Breast epithelium (tissue), 3 donors: ENCODE measurements around the gene PPARA.

Experiments
- POLR2AphosphoS5 ChIP-seq, 3 donors: sonication (generic); formaldehyde crosslinking; IDR thresholded peaks; one replicate each; pipeline ENCODE4 v1.6.1; 2017; ENCODE audit warnings: antibody characterized with exemption in 3 of 3
- TF ChIP-seq, protein P1 (sequence below), 3 donors: fragments of 450-650 bp; IDR thresholded peaks; one replicate each; pipeline ENCODE4 v1.5.1; 2016 to 2017; ENCODE audit warnings: antibody characterized with exemption in 3 of 3, mild to moderate bottlenecking in 3 of 3, moderate library complexity in 3 of 3

DNA sequence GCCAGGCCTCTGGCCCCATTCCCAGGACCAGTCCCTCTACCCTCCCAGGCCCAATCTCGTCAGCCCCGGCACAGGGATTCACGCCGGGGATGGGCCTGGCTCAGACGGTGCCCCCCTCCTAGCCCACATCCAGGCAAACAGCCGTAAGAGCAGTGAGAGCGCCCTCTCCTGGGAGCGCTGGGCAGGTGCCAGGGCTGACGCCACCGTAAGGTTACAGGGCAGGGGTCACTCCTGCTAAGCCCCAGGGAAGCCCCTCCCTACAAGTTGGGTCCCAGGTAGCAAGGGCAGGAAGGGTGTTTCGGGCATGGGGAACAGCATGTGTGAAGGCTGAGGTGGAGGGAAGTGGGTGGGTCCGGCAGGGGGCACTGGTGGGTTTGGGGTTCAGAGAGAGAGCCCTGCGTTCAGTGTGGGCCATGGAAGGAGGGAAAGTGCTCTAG lies 19.2 kb upstream of the PPARA start:
- TF ChIP-seq, protein P1, sequence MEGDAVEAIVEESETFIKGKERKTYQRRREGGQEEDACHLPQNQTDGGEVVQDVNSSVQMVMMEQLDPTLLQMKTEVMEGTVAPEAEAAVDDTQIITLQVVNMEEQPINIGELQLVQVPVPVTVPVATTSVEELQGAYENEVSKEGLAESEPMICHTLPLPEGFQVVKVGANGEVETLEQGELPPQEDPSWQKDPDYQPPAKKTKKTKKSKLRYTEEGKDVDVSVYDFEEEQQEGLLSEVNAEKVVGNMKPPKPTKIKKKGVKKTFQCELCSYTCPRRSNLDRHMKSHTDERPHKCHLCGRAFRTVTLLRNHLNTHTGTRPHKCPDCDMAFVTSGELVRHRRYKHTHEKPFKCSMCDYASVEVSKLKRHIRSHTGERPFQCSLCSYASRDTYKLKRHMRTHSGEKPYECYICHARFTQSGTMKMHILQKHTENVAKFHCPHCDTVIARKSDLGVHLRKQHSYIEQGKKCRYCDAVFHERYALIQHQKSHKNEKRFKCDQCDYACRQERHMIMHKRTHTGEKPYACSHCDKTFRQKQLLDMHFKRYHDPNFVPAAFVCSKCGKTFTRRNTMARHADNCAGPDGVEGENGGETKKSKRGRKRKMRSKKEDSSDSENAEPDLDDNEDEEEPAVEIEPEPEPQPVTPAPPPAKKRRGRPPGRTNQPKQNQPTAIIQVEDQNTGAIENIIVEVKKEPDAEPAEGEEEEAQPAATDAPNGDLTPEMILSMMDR (IDR thresholded peaks at IDR 0.05) = no peak
- TF ChIP-seq POLR2AphosphoS5 (IDR thresholded peaks at IDR 0.05) = no peak
